ENCODE measurements around the gene OCA2.
"Not testable (repeated sequence)": the region's sequence is repeated elsewhere in the genome, so short reads cannot be mapped to it uniquely, and the experiment has no call there.

Gene OCA2

DNA sequence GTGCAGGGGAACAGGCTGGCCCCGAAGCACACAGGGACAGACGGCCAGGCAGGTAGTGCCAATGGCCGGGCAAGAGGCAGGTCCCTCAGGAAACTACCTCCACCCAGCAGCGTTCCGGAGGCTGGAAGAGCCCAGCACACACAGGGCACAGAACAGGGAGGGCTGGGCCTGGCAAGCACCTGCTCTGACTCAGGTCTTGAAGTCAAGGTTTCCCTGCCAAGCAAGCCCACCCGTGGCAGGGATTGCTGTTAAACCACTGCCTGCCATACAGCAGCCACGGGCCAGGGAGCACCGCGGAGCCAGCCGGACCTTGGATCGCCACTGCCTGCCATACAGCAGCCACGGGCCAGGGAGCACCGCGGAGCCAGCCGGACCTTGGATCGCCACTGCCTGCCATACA lies 22.5 kb upstream of the OCA2 start:
- DNase-seq (ENCODE audit: low read depth in 2 of 2, low spot score in 1 of 2): not testable (repeated sequence)

DNA sequence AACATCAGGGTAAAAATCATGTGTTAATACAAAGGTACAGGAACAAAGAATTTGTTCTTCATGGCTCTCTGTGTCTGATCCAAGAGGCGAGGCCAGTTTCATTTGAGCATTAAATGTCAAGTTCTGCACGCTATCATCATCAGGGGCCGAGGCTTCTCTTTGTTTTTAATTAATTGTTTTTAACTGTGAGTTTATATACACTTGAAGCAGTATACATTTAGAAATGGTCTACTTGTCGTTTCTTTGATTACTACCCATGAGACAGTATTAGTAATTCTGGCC lies 21.2 kb upstream of the OCA2 start:
- no peak for DNase-seq (ENCODE audit: low read depth in 2 of 2, low spot score in 1 of 2)

- DNase-seq (ENCODE audit: low read depth in 2 of 2, low spot score in 1 of 2): no peak
Observed at GRCh38 chr15:28118531-28118930, 19.4 kb upstream of the OCA2 start.

DNA sequence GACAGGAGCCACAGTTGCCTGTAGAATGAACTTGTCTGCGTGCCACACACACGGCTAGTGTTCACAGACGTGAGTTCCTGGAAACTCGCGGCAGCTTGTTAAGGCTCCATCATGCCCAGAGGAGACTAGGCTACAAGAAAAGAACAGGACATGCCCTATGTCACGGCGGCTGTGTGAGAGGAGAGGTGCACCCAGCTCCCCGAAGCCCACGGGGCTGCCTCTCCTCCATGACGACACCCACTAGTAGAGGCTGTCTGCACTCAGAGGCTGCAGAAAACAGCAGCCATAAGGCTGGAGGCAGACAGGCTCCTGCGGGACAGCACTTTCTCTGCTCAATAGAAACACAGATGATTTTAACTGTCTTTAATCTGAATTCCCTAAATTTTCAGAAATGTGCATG lies 19.0 kb upstream of the OCA2 start:
- no peak for DNase-seq (ENCODE audit: low read depth in 2 of 2, low spot score in 1 of 2)

DNA sequence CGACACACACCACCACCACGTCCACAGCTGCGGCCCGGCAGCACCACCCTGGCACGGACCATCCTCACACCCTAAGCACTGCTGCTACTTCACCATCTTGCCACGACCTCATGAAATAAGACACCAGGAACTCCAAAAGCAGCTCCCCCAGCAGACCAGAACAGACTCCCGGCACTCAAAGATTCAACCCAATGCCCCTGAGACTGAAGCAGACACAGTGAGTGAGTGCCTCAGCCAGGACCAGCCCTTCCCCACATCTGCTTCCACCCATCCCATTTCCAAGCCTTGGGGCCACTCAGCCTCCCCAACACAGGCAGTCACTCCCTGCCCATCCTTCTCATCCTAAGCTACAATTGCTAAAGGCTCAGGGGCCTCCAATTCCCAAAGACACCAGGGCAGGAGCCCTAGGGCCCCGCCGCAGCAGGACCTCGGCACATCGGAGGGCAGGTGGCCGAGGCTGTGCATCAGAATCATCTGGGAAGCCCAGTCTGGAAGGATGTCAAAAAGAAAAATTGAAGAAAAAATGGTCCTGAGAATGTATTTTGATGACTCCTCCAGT lies 18.4 kb upstream of the OCA2 start:
- DNase-seq (ENCODE audit: low read depth in 2 of 2, low spot score in 1 of 2): no peak

DNA sequence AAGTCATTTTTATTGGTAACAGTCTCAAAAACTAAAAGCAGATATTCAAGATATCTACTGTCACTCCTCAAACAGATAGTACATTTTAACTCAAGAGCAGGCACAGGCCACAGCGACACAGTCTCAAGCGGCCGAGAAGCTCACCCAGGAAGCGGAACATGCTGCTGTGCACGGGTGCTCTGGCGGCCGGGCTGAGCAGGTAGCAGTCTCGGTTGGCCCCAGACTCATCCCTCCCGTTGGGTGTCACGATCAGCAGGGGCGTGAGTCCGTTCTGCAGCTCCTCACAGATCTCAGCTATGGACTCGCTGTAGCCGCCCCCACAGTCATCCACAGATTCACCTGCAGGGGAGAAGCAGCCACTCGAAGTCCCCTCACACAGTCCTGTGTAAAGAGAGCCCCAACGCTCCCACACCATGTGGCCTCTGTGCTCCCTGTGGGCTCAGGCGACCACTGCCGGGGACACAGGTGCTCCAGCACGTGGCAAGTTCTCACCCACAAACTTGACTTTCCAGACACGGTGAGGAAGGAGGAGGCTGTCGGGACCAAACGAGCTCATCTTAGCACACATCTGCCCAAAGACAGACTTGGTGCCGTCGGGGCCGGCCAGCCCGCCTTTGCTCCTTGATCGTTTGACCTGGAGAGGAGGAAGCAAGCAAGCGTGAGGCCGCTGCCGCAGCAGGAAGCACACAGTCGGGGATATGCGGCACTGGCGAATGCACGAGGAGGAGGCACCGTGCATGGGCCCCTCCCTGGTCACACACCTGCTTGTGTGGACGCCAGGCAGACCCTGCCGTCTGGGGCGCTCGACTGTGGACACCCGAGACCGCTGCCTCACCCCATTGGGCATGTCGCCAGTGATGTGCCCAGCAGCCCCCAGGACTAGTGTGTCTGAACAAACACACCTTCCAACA lies 17.7 kb upstream of the OCA2 start:
- no peak for DNase-seq (ENCODE audit: low read depth in 2 of 2, low spot score in 1 of 2)

DNA sequence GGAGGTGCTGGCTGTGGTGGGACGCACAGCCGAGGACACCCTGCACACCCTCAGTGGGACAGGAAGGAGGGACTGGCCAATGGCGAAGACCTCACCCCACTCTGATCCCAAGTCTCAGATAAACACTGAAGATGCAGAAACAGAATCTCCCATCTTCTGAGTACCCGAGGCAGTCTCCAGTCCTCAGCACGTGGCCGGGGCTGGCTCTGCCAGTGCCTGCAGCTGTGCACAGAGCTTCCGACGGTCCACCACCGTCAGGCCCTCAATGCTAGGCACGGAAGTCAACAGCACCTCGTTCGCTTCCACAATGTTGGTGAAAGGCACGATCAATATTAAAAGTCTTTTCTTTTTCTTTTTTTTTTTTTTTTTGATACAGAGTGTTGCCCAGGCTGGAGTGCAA lies 16.8 kb upstream of the OCA2 start:
- no peak for DNase-seq (ENCODE audit: low read depth in 2 of 2, low spot score in 1 of 2)

DNA sequence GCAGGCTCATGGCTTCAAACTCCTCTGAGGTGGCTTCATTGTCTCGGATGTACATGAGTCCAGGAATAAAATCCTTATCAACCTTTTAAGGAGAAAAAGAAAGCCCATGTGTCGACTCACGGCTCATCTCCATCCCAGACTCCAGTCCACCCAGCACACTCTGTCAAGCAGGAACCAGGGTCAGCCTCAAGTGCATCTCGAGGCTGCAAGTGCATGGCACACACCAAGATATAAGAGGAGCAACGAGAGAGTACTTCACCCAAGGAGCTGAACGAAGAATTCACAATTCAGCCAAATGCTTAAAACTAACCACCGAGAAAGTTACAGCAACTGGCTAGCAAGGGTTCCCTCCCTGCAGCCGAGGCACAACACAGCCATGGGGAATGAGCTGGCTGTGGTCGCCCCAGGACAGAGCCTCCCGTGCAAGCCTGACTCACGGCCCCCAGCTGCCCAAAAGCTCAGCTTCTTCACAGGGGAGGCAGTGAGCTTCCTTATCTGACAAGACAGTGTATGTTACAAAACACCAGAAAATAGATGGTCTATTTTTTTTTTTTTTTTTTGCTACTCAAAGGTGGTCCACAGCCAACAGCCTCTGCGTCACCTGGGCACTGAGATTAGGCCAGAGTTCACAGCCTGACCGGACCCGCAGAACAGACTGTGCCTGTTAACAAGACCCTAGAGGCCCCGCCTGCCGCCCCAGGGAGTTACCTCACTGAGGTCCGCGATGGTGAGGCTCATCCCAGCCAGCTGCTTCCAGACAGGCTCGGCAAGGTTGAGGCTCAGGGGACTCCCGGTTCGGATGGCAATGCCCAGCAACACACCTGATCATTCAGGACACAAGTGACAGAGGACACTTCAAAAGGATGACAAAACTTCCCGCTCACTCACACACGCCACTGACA lies 15.9 kb upstream of the OCA2 start:
- no peak for DNase-seq (ENCODE audit: low read depth in 2 of 2, low spot score in 1 of 2)

DNA sequence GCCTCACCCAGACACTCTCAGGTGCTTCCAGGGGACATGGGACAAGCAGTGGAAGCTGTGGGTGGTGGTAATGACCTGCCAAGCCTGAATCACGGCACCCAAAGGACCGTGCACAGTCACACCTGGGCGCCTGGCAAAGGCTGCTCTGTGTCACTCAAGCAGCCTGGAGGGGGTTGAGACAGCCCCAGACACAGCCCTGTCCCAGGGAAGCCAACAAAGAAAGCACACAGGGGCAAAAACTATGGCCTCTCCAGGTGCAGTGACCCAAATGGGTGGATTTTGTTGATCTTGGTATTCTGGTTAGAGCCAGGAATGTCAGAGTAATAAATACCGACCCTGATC lies 15.0 kb upstream of the OCA2 start:
- no peak for DNase-seq (ENCODE audit: low read depth in 2 of 2, low spot score in 1 of 2)

DNA sequence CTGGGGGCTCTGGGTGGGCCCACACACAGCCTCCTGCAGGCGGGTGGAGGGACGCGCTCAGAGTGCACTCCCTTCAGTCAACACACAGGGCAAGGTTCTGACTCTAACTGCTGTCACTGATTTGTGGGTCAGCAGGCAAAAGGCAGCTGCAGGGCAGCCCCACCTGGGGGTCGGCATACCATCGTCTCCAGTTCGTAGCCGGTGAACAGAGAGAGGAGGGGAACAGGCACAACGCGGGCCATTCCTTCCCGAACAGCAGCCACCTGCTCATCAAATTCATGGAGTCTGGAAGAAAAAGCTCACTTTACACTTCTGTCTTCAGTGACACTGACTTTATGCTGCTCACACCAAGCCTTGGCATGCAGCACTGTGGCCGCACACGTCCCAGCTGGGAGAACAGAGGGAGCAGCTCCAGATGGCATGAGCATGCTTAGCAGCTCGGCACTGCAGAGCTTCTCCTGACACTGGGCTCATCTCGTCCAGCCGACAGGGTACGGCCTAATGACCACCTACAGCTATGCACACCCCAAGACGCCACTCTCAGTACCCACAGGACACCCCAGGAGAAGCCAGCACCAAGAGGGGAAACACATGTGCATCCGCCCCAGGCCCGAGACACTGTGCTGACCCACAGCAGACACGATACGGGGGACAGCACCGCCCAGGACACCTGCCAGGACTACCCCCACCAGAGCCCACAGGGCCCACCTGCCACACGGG lies 14.4 kb upstream of the OCA2 start:
- DNase-seq (ENCODE audit: low read depth in 2 of 2, low spot score in 1 of 2): no peak

DNA sequence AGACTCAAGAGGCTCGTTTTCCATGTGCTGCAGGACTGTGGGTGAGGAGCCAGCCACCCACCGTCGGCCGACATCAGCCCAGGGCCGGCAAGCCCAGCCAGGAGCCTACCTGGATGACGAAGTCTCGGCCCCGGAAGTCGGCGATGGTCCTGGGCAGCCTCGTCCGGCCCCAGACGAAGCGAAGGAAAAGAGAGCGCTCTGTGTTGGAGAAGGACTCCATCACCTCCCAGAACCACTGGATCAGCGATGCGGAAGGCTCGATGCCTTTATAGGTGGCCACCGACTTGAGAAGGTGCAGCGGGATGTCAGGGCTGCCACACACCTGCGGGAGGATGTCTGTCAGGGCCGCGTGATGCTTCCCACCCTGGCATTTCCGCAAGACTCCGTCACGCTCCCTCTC lies 13.8 kb upstream of the OCA2 start:
- no peak for DNase-seq (ENCODE audit: low read depth in 2 of 2, low spot score in 1 of 2)

GRCh38 chr15:28112101-28112760 lies 13.1 kb upstream of the OCA2 start:
- DNase-seq (ENCODE audit: low read depth in 2 of 2, low spot score in 1 of 2): no peak

DNA sequence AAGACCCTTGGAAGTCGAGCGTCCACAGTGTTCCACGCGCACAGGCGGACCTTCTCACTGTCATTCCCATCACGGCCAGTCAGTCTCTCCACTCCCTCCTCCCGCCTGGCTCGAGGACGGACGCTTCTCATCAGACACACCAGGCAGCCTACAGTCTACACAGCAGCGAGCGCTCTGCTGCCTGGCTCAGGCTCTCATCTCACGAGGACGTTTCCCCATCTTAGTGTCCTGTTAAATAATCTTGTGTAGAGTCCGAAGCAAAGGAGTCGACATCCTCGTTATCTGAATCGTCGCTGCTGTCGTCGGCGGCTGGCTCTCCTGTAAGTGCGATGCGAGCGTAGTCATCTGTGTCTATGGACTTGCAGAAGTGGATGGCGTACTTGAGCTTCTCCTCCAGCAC lies 12.4 kb upstream of the OCA2 start:
- DNase-seq (ENCODE audit: low read depth in 2 of 2, low spot score in 1 of 2): no peak

DNA sequence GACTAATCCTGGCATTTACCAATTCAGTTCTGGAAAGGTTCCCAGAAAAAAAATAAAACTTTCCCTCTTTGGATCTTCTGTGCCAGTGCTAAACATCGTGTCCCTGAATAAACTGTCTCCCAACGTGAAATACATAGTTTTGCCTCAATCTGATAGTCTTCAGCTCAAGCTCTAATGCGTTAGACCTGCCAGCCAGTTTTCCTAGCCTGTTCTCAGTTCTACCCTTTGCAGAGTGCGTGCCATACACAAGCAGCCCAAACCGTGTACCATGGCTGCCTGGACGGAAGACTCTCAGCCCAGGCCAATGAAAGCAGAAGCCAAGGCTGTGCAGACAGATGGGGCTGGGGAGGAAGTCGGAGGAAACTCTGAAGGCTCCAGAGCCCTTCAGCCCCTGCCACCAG lies 11.4 kb upstream of the OCA2 start:
- DNase-seq (ENCODE audit: low read depth in 2 of 2, low spot score in 1 of 2): no peak

DNA sequence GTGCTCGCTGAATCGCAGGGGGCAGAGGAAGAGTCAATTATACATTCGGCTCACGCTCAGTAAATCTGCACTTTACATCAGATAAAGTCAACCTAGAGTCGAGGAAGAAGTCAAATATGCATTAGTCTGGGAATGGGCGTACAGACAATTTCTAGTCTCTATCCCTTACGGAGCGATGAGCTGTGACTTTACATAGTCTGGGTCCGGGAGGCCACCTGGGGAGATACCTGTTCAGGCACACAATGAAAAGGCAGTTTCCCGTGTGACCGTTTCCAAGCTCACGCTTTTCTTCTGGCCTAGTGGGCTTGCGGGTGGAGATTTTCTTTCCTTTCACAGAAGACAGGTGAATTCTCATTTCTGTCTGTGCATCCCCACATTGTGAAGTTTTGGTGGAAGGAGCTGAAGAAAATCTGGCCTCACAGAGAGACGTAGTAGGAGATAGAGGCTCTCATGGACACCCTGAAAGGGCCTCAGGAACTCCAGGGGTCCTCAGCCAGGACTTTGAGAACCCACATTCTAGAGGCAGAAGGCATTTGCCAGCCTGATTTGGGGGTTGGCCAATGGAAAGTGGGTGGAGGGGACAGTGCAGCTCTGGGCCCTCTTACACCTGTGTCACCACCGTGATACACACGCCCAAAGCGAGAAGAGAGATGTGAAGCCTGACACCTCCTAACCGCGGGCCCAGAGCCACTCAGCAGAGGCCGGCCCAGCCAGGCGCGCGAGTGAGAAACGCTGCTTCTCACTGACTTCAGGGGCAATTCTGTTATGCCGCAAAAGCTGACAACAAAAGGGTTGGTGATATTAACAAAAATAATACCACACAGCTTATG lies 10.7 kb upstream of the OCA2 start:
- no peak for DNase-seq (ENCODE audit: low read depth in 2 of 2, low spot score in 1 of 2)

DNA sequence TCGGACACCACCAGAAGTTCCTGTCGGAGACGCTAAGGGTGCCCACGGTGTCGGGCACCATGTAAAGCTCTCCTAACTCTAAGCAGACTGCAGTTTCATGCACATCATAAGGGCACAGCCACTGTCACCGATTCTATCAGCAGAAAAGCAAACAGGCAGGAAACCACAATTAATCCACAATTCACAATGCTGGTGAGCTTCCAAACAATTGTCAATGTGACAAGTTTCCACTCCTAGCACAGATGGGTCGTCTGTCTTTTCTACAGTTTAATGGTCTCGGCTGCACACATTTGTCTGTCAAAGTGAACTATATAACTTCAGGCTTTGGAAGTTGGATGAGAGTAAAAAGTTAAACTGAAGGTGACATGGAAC lies 8.8 kb upstream of the OCA2 start:
- DNase-seq (ENCODE audit: low read depth in 2 of 2, low spot score in 1 of 2): no peak

GRCh38 chr15:28107111-28107903 lies 8.2 kb upstream of the OCA2 start:
- no peak for DNase-seq (ENCODE audit: low read depth in 2 of 2, low spot score in 1 of 2)

DNA sequence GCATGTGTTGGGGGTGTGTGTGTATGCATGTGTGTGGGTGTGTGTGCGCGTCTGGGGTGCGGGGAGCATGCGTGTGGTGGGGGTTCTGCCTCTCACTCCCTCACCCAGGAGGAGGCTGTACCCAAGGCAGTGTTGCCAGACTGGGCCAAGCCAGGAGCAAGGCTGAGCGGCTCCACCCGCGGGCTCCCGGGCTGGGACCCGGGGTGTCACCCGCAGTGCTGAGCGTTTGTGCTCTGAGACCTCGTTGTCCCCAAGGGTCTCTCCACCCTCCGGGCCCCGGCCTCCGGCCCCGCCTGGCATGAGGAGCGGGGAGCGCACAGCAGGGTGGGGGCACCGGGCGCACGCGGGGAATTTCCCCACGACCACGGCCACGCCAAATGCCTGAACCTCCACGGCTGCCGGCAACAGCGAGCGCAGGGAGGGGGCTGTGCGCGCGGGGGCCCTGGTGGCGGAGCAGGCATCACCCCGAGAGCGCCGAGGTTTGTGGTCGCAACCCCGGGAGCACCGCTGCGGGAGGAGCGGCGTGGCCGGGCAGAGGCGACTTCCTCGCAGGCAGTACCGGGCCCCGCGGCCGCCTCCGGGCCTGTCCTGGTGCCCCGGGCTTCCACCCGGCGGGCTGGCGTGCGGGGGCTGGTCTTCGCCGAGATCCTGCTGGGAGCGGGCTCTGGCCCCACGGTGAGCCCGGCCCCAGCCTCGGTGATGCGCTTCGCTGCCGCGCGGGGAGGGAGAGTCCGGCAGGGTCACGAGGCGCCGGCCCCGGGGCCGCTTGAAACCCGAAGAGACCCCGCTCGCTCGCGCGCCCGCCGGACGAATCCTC lies 7.4 kb upstream of the OCA2 start:
- DNase-seq (ENCODE audit: low read depth in 2 of 2, low spot score in 1 of 2): no peak

GRCh38 chr15:28105793-28106192 lies 6.7 kb upstream of the OCA2 start:
- DNase-seq (ENCODE audit: low read depth in 2 of 2, low spot score in 1 of 2): no peak

Measured in stimulated activated CD8-positive, alpha-beta memory T cell treated with anti-CD3 and anti-CD28 coated beads, Interleukin-4, amount 100 ng/mL, for 4 hours (primary cell).